KOPT-K1 (cell line): Measurements from ENCODE around the gene SEMA5A.

Experiments used
- H3K27ac ChIP-seq: fragments of 200-600 bp; sonication (generic); 2 replicates; pipeline ENCODE4 v1.5.1; 2016; ENCODE audit warnings: antibody characterized with exemption, mild to moderate bottlenecking, low read depth, low read length; ENCODE audit not compliant: poor library complexity, severe bottlenecking
- H3K36me3 ChIP-seq: fragments of 200-600 bp; sonication (generic); 2 replicates; pipeline ENCODE4 v1.5.1; 2017; ENCODE audit warnings: antibody characterized with exemption, mild to moderate bottlenecking, low read length, moderate library complexity; ENCODE audit not compliant: insufficient read depth
- H3K9me3 ChIP-seq: fragments of 200-600 bp; sonication (generic); 2 replicates; pipeline ENCODE4 v1.5.1; 2017; ENCODE audit warnings: antibody characterized with exemption, low read length, mild to moderate bottlenecking; ENCODE audit not compliant: insufficient read depth, poor library complexity, severe bottlenecking

The SEMA5A gene

GRCh38 chr5:9456435-9457042 lies 89.3 kb downstream of the SEMA5A start:
- Histone ChIP-seq H3K36me3 (no peaks in the 10 kb centered on the region), H3K27ac (no peak overlapping the region), H3K9me3 (no peaks in the 10 kb centered on the region)

GRCh38 chr5:9455826-9456434 lies 89.9 kb downstream of the SEMA5A start:
- H3K36me3 ChIP-seq, result no peaks in the 10 kb centered on the region
- no peak overlapping the region for H3K27ac ChIP-seq
- H3K9me3 ChIP-seq, result no peaks in the 10 kb centered on the region

DNA sequence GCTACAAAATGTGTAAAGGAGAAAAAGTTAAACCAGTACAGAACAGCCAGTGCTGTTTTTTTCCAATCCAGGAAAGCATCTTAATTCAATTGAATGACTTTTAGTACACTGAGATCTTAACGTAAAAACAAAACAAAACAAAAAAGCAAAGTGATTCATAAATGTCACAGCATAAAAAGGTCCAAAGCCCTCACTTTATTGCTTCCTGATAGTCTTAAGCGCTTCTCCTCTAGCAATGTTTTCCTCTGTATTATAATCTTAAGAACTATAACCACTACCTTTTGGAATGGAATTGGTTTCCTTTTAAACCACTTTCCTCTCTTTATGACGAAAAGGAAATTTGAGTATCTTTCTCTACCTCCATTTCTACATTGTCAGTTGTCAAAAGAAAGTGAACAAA lies 91.4 kb downstream of the SEMA5A start:
- H3K36me3 ChIP-seq, result no peaks in the 10 kb centered on the region
- H3K27ac ChIP-seq, result no peak overlapping the region
- no peaks in the 10 kb centered on the region for H3K9me3 ChIP-seq

DNA sequence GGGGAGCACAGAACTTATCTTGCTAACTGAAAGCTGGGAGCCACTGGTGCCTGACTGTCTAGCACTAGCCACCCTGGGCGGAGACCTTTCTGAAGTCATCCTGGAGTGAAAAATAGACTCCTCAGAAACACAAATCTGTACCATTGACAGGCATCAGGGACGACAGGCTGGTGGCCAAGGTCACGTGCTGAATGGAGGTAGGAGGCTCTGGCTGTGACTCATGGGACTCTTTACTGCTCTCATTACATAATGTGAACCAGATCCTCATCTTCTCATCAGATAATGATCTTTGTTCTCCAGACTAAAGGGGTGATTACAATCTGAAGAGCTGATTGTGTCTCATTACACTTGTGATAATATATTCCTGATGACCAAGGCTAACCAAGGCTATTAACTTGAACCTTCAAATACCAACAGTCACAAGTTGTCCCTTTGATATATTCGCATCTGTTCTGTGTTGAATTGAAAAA lies 91.8 kb downstream of the SEMA5A start:
- Histone ChIP-seq H3K27ac (no peak overlapping the region), H3K9me3 (no peaks in the 10 kb centered on the region), H3K36me3 (no peaks in the 10 kb centered on the region)

DNA sequence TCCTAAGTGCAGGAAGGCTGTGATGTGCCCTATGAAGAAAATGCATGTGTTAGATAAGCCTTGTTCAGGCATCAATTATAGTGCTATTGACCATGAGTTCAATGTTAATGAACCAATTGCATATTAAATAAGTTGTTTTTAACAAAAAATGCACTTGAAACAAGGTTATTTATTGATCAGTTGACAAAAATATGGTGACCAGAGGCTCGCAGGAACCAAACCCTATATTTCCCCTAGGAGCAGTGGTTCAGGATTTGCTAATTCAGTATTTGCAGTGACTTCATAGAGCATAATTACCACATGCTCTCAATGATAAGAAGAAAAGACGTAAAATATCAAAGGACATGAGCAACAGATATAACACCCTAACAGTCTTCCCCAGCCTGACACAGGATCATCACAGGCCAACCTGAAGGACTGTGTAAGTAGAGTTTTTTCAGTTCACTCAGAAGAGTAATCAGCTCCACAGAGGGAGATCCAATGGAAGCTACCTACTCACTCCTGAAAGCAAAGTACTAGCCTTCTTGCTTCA lies 92.3 kb downstream of the SEMA5A start:
- Histone ChIP-seq H3K27ac (no peak overlapping the region), H3K9me3 (no peaks in the 10 kb centered on the region), H3K36me3 (no peaks in the 10 kb centered on the region)

- no peaks in the 10 kb centered on the region for H3K36me3 ChIP-seq
These were observed 93.7 kb downstream of the SEMA5A start for GRCh38 chr5:9452181-9452580.

DNA sequence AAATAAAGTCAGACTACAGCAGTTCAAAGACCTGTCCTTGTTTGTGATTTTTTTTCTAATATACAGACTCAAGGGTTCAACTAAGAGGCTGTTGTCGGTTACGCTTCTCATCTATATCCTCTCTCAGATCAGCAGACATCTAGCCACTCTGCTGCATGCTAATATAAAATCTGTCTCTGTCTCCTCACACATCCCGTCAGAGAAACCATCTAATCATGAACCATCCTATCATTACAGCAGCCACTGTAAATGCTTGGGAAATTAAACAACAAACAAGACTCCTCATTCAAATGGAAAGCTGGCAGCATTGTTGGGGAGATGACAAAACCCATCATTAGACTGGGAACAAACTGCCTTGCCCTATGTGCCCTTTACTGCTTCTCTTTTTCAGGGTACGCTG lies 94.8 kb downstream of the SEMA5A start:
- H3K27ac ChIP-seq, result no peak overlapping the region
- no peaks in the 10 kb centered on the region for H3K9me3 ChIP-seq
- no peaks in the 10 kb centered on the region for H3K36me3 ChIP-seq

More at GRCh38 chr5:9452181-9452580, 93.7 kb downstream of the SEMA5A start:
- Histone ChIP-seq H3K27ac (no peak overlapping the region), H3K9me3 (no peaks in the 10 kb centered on the region)

DNA sequence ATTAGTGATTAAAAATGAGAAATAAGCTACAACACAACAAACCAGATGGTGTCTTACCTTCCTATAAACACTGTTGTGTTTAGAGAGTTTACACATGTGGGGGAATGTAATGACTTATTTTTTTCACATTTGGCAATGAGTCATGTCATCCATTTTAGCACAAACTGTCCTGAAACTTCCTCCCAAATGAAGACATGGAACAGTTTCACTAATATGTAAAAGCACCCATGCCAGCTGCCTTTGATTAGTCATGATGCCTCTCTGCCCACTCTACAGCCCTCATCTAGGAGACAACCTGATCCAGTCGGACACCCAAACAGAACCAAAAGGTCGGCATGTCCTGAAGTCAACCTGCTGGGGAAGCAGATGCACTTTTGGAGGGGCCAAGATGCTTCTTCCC lies 98.2 kb downstream of the SEMA5A start:
- Histone ChIP-seq H3K36me3 (no peaks in the 10 kb centered on the region), H3K9me3 (no peaks in the 10 kb centered on the region), H3K27ac (no peak overlapping the region)

DNA sequence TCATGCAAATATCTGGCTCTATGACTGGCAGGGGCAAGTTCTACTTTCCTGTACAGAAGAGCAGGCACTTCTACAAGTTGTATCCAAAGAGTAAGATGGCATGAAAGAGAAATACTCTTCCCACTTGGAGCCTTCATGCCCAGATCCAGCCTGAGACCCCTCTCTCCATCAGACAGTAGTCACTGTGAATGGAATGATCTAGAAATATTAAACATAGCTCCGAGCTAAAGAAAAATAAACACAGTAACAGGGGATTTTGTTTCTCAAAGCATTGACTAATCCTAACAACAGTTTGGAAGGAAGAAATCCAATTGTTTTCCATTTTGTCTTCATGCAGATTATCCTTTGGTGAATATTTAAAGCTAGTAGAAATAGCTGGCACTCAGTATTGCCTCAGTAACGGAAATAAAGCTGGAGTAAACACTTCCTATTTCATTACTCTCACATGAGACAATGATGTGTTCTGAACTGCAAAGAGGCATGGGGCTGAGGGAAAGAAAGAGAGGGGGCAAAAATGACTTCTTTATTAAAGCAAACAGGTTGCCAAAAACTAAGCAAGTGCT lies 100.0 kb downstream of the SEMA5A start:
- Histone ChIP-seq H3K36me3 (no peaks in the 10 kb centered on the region), H3K9me3 (no peaks in the 10 kb centered on the region), H3K27ac (no peak overlapping the region)

DNA sequence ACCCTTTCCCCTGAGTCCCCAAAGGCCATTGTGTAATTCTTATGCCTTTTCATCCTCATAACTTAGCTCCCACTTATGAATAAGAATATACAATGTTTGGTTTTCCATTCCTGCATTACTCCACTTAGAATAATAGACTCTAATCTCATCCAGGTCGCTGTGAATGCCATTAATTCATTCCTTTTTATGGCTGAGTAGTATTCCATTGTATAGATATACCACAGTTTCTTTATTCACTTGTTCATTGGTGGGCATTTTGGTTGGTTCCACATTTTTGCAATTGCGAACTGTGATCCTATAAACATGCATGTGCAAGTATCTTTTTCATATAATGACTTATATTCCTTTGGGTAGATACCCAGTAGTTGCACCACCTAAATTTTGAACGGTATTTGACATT lies 101.5 kb downstream of the SEMA5A start:
- no peaks in the 10 kb centered on the region for H3K9me3 ChIP-seq
- no peaks in the 10 kb centered on the region for H3K36me3 ChIP-seq
- no peak overlapping the region for H3K27ac ChIP-seq

GRCh38 chr5:9441610-9442009 lies 104.3 kb downstream of the SEMA5A start:
- H3K36me3 ChIP-seq, result no peaks in the 10 kb centered on the region
- H3K9me3 ChIP-seq, result no peaks in the 10 kb centered on the region
- no peak overlapping the region for H3K27ac ChIP-seq

DNA sequence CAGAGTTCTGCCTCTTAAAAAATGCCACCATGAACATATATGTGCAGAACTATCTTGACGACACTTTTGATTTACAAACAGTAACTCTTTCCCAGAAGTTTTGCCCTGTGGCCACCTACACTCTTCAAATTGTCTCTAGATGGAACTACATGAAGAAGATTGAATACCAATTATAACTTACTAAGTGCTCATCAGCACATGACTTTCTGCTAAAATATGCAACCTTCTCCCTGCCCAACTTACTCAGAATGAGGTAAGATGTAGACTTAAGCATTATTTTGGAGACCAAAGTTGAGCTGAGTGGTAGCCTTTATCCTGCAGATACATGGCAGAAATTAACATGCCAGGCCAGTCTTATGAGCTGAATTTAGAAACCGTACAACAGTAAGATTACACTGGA lies 105.4 kb downstream of the SEMA5A start:
- H3K9me3 ChIP-seq, result no peaks in the 10 kb centered on the region
- H3K36me3 ChIP-seq, result no peaks in the 10 kb centered on the region
- no peak overlapping the region for H3K27ac ChIP-seq

GRCh38 chr5:9439531-9440292 lies 106.2 kb downstream of the SEMA5A start:
- Histone ChIP-seq H3K9me3 (no peaks in the 10 kb centered on the region), H3K27ac (no peak overlapping the region), H3K36me3 (no peaks in the 10 kb centered on the region)

GRCh38 chr5:9438596-9439354 lies 107.1 kb downstream of the SEMA5A start:
- no peak overlapping the region for H3K27ac ChIP-seq
- no peaks in the 10 kb centered on the region for H3K36me3 ChIP-seq

More at GRCh38 chr5:9438596-9439354, 107.1 kb downstream of the SEMA5A start:
- no peaks in the 10 kb centered on the region for H3K9me3 ChIP-seq
